ENCODE data around the gene CX3CL1.

DNA sequence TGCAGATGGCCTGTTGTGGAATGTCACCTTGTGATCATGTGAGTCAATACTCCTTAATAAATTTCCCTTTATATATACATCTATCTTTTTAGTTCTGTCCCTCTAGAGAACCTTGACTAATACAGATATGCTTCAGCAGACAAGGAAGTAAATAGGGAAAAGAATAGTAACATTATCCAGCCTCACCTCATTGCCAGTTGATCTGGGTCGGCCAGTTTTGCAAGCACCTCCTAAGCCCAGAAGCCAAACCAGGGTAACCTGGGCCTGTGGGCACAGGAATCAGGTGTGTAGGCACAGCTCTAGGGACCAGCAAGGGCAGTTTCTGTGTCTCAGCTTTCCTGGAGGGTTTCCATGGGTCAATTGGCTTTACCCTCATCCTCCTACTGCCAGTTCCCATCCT lies 20.4 kb downstream of the CX3CL1 start:
- TF ChIP-seq, protein P1, sequence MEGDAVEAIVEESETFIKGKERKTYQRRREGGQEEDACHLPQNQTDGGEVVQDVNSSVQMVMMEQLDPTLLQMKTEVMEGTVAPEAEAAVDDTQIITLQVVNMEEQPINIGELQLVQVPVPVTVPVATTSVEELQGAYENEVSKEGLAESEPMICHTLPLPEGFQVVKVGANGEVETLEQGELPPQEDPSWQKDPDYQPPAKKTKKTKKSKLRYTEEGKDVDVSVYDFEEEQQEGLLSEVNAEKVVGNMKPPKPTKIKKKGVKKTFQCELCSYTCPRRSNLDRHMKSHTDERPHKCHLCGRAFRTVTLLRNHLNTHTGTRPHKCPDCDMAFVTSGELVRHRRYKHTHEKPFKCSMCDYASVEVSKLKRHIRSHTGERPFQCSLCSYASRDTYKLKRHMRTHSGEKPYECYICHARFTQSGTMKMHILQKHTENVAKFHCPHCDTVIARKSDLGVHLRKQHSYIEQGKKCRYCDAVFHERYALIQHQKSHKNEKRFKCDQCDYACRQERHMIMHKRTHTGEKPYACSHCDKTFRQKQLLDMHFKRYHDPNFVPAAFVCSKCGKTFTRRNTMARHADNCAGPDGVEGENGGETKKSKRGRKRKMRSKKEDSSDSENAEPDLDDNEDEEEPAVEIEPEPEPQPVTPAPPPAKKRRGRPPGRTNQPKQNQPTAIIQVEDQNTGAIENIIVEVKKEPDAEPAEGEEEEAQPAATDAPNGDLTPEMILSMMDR (conservative IDR thresholded peaks at IDR 0.05; ENCODE audit: low read depth, low read length): no peak
- no peak for TF ChIP-seq EZH2 (IDR thresholded peaks at IDR 0.05; ENCODE audit: low read length, unreplicated experiment)
